ENCODE results near the gene GPHN. TPM values are rescaled to one million over a fixed set of nuclear protein-coding genes. Genes with fewer than 3 reads are reported as not detected.

Gene GPHN
- total and polyA plus RNA-seq, 4 experiments from 2014 or later, result 9.0 to 18.8 (median 14.9) TPM

GRCh38 chr14:66595394-66595793 is 87.4 kb downstream of the GPHN start:
- no peaks in the 10 kb centered on the region for H3K4me1 ChIP-seq (ENCODE audit: insufficient read depth, low read length)
- DNase-seq, result no peak
- no peak overlapping the region for H3K4me3 ChIP-seq (ENCODE audit: low read length in 2 of 2)
- no peaks in the 10 kb centered on the region for H3K27me3 Mint-ChIP-seq
- H3K27me3 ChIP-seq (ENCODE audit: insufficient read depth, low read length), result no peaks in the 10 kb centered on the region
- H3K9me3 Mint-ChIP-seq, result peaks cover 0 to 62% (median 41%) of the 10 kb centered on the region in 8 donors
- ChIA-PET POLR2A (ENCODE audit: partially characterized antibody) (no interaction called here), CTCF (ENCODE audit: partially characterized antibody) (no interaction called here)
- intact Hi-C loops (cut with micrococcal nuclease), result no loop called here
- H3K9me3 ChIP-seq (ENCODE audit: control insufficient read depth in 1 of 2, low read length in 2 of 2), result peaks cover 0 to 3% of the 10 kb centered on the region in 2 donors
- H3K4me3 Mint-ChIP-seq, result no peak overlapping the region
- H3K36me3 Mint-ChIP-seq, result peaks cover 8 to 10% of the 10 kb centered on the region in 2 donors
- no peak overlapping the region for H3K27ac Mint-ChIP-seq
- H3K36me3 ChIP-seq (ENCODE audit: insufficient read depth, low read length), result no peaks in the 10 kb centered on the region
- peaks cover 0 to 4% (median 0%) of the 10 kb centered on the region in 4 donors for H3K4me1 Mint-ChIP-seq
- H3K27ac ChIP-seq (ENCODE audit: low read depth, low read length), result no peak overlapping the region

- Histone ChIP-seq H3K4me3 (ENCODE audit: low read length in 2 of 2) (no peak overlapping the region), H3K27me3 (ENCODE audit: insufficient read depth, low read length) (no peaks in the 10 kb centered on the region), H3K27ac (ENCODE audit: low read depth, low read length) (no peak overlapping the region), H3K9me3 (ENCODE audit: control insufficient read depth in 1 of 2, low read length in 2 of 2) (peaks cover 0 to 3% of the 10 kb centered on the region in 2 donors), H3K4me1 (ENCODE audit: insufficient read depth, low read length) (no peaks in the 10 kb centered on the region), H3K36me3 (ENCODE audit: insufficient read depth, low read length) (no peaks in the 10 kb centered on the region)
- DNase-seq, result no peak
- Mint-ChIP-seq H3K36me3 (peaks cover 8 to 10% of the 10 kb centered on the region in 2 donors), H3K9me3 (peaks cover 0 to 57% (median 35%) of the 10 kb centered on the region in 8 donors), H3K27ac (no peak overlapping the region), H3K4me1 (peaks cover 0 to 4% (median under 1%) of the 10 kb centered on the region in 4 donors), H3K4me3 (no peak overlapping the region), H3K27me3 (no peaks in the 10 kb centered on the region)
- POLR2A ChIA-PET (ENCODE audit: partially characterized antibody), result no interaction called here
- CTCF ChIA-PET (ENCODE audit: partially characterized antibody), result no interaction called here
- intact Hi-C loops (cut with micrococcal nuclease), result no loop called here
Observed at GRCh38 chr14:66596241-66596985, 88.5 kb downstream of the GPHN start.

- Mint-ChIP-seq H3K27ac (no peak overlapping the region), H3K36me3 (no peaks in the 10 kb centered on the region), H3K27me3 (no peaks in the 10 kb centered on the region), H3K4me1 (peaks cover 0 to 3% (median under 1%) of the 10 kb centered on the region in 4 donors), H3K9me3 (peaks cover 0 to 26% (median 13%) of the 10 kb centered on the region in 8 donors), H3K4me3 (no peak overlapping the region)
- Histone ChIP-seq H3K4me1 (ENCODE audit: insufficient read depth, low read length) (no peaks in the 10 kb centered on the region), H3K9me3 (ENCODE audit: control insufficient read depth in 1 of 2, low read length in 2 of 2) (peaks cover 0 to 3% of the 10 kb centered on the region in 2 donors), H3K27ac (ENCODE audit: low read depth, low read length) (no peak overlapping the region), H3K36me3 (ENCODE audit: insufficient read depth, low read length) (no peaks in the 10 kb centered on the region), H3K27me3 (ENCODE audit: insufficient read depth, low read length) (no peaks in the 10 kb centered on the region), H3K4me3 (ENCODE audit: low read length in 2 of 2) (no peak overlapping the region)
- intact Hi-C loops (cut with micrococcal nuclease), result no loop called here
- ChIA-PET CTCF (ENCODE audit: partially characterized antibody) (no interaction called here), POLR2A (ENCODE audit: partially characterized antibody) (no interaction called here)
- DNase-seq, result no peak
Observed at GRCh38 chr14:66600416-66600815, 92.5 kb downstream of the GPHN start.

GRCh38 chr14:66601932-66602578 is 94.1 kb downstream of the GPHN start:
- Histone ChIP-seq H3K9me3 (ENCODE audit: control insufficient read depth in 1 of 2, low read length in 2 of 2) (no peaks in the 10 kb centered on the region), H3K27ac (ENCODE audit: low read depth, low read length) (no peak overlapping the region), H3K27me3 (ENCODE audit: insufficient read depth, low read length) (no peaks in the 10 kb centered on the region), H3K4me1 (ENCODE audit: insufficient read depth, low read length) (no peaks in the 10 kb centered on the region), H3K36me3 (ENCODE audit: insufficient read depth, low read length) (no peaks in the 10 kb centered on the region), H3K4me3 (ENCODE audit: low read length in 2 of 2) (no peak overlapping the region)
- Mint-ChIP-seq H3K27me3 (no peaks in the 10 kb centered on the region), H3K36me3 (no peaks in the 10 kb centered on the region), H3K9me3 (peaks cover 0 to 37% (median 14%) of the 10 kb centered on the region in 8 donors), H3K4me1 (peaks cover 0 to 3% (median 2%) of the 10 kb centered on the region in 4 donors), H3K27ac (no peak overlapping the region), H3K4me3 (no peak overlapping the region)
- no peak for DNase-seq
- intact Hi-C loops (cut with micrococcal nuclease), result no loop called here
- POLR2A ChIA-PET (ENCODE audit: partially characterized antibody), result no interaction called here
- CTCF ChIA-PET (ENCODE audit: partially characterized antibody), result no interaction called here

GRCh38 chr14:66603945-66604344 is 96.0 kb downstream of the GPHN start:
- DNase-seq, result no peak
- no peaks in the 10 kb centered on the region for H3K36me3 ChIP-seq (ENCODE audit: insufficient read depth, low read length)
- intact Hi-C loops (cut with micrococcal nuclease), result no loop called here
- Mint-ChIP-seq H3K27me3 (no peaks in the 10 kb centered on the region), H3K4me1 (peaks cover 0 to 6% (median 3%) of the 10 kb centered on the region in 4 donors), H3K9me3 (peaks cover 0 to 47% (median 25%) of the 10 kb centered on the region in 8 donors), H3K36me3 (peaks cover 2 to 8% of the 10 kb centered on the region in 2 donors), H3K4me3 (no peak overlapping the region), H3K27ac (no peak overlapping the region)
- CTCF ChIA-PET (ENCODE audit: partially characterized antibody), result no interaction called here
- H3K27me3 ChIP-seq (ENCODE audit: insufficient read depth, low read length), result no peaks in the 10 kb centered on the region
- no peak overlapping the region for H3K27ac ChIP-seq (ENCODE audit: low read depth, low read length)
- POLR2A ChIA-PET (ENCODE audit: partially characterized antibody), result no interaction called here
- no peaks in the 10 kb centered on the region for H3K9me3 ChIP-seq (ENCODE audit: control insufficient read depth in 1 of 2, low read length in 2 of 2)
- no peak overlapping the region for H3K4me3 ChIP-seq (ENCODE audit: low read length in 2 of 2)
- no peaks in the 10 kb centered on the region for H3K4me1 ChIP-seq (ENCODE audit: insufficient read depth, low read length)

GRCh38 chr14:66606826-66607225 is 98.9 kb downstream of the GPHN start:
- Histone ChIP-seq H3K27ac (ENCODE audit: low read depth, low read length) (no peak overlapping the region), H3K4me1 (ENCODE audit: insufficient read depth, low read length) (no peaks in the 10 kb centered on the region), H3K4me3 (ENCODE audit: low read length in 2 of 2) (no peak overlapping the region), H3K9me3 (ENCODE audit: control insufficient read depth in 1 of 2, low read length in 2 of 2) (no peaks in the 10 kb centered on the region), H3K36me3 (ENCODE audit: insufficient read depth, low read length) (no peaks in the 10 kb centered on the region), H3K27me3 (ENCODE audit: insufficient read depth, low read length) (no peaks in the 10 kb centered on the region)
- CTCF ChIA-PET (ENCODE audit: partially characterized antibody), result no interaction called here
- Mint-ChIP-seq H3K4me1 (peaks cover 9 to 18% (median 15%) of the 10 kb centered on the region in 4 donors), H3K27ac (no peak overlapping the region), H3K27me3 (no peaks in the 10 kb centered on the region), H3K36me3 (peaks cover 3 to 18% of the 10 kb centered on the region in 2 donors), H3K4me3 (peak overlapping the region in 1 of 8 donors; percentile 7), H3K9me3 (peaks cover 0 to 59% (median 41%) of the 10 kb centered on the region in 8 donors)
- intact Hi-C loops (cut with micrococcal nuclease), result no loop called here
- no peak for DNase-seq
- POLR2A ChIA-PET (ENCODE audit: partially characterized antibody), result no interaction called here

- Mint-ChIP-seq H3K27ac (peak overlapping the region in 5 of 7 donors; percentile 62 to 89 (median 81)), H3K4me1 (peaks cover 9 to 19% (median 17%) of the 10 kb centered on the region in 4 donors), H3K4me3 (peak overlapping the region in 4 of 8 donors; percentile 4 to 27 (median 10)), H3K36me3 (peaks cover 3 to 31% of the 10 kb centered on the region in 2 donors), H3K9me3 (peaks cover 0 to 66% (median 48%) of the 10 kb centered on the region in 8 donors), H3K27me3 (no peaks in the 10 kb centered on the region)
- no peaks in the 10 kb centered on the region for H3K4me1 ChIP-seq (ENCODE audit: insufficient read depth, low read length)
- no peaks in the 10 kb centered on the region for H3K36me3 ChIP-seq (ENCODE audit: insufficient read depth, low read length)
- ChIA-PET CTCF (ENCODE audit: partially characterized antibody) (no interaction called here), POLR2A (ENCODE audit: partially characterized antibody) (no interaction called here)
- no peak overlapping the region for H3K27ac ChIP-seq (ENCODE audit: low read depth, low read length)
- no peaks in the 10 kb centered on the region for H3K27me3 ChIP-seq (ENCODE audit: insufficient read depth, low read length)
- intact Hi-C loops (cut with micrococcal nuclease), result no loop called here
- no peaks in the 10 kb centered on the region for H3K9me3 ChIP-seq (ENCODE audit: control insufficient read depth in 1 of 2, low read length in 2 of 2)
- no peak overlapping the region for H3K4me3 ChIP-seq (ENCODE audit: low read length in 2 of 2)
- peak; percentile 9 to 39 (median 29) for DNase-seq
Observed at GRCh38 chr14:66610154-66610563, 102.2 kb downstream of the GPHN start.

Measured in CD4-positive, alpha-beta memory T cell (primary cell).